Chondrocyte (in vitro differentiated cells): ENCODE measurements around the gene GPER1. TPM values are rescaled to one million over a fixed set of nuclear protein-coding genes. Genes with fewer than 3 reads are reported as not detected.
A peak's percentile ranks its signal among the peaks of the same experiment; 100 is the strongest.

Source experiments
- DNase-seq: peaks from one replicate; pipeline ENCODE4 v3.0.0; 2021; ENCODE audit warnings: mixed read lengths, low spot score
- H3K27ac Mint-ChIP-seq: one replicate; pipeline ENCODE4 v1.8.0; 2021; ENCODE audit warnings: mild to moderate bottlenecking, moderate library complexity, mixed read lengths; ENCODE audit not compliant: unreplicated experiment
- H3K27me3 Mint-ChIP-seq: 2 replicates; pipeline ENCODE4 v1.8.0; 2021; ENCODE audit warnings: low read depth, mixed read lengths
- H3K36me3 Mint-ChIP-seq: 2 replicates; pipeline ENCODE4 v1.8.0; 2021; ENCODE audit warnings: low read depth, mixed read lengths
- H3K4me1 Mint-ChIP-seq: 2 replicates; pipeline ENCODE4 v1.8.0; 2021; ENCODE audit warnings: low read depth, mild to moderate bottlenecking, mixed read lengths
- H3K4me3 Mint-ChIP-seq: one replicate; pipeline ENCODE4 v1.8.0; 2021; ENCODE audit warnings: mild to moderate bottlenecking, moderate library complexity, mixed read lengths; ENCODE audit not compliant: unreplicated experiment
- H3K9me3 Mint-ChIP-seq: 2 replicates; pipeline ENCODE4 v1.8.0; 2021; ENCODE audit warnings: low read depth, mixed read lengths
- total RNA-seq: library from RNA; stranded (reverse); gene quantifications from 3 replicates; pipeline ENCODE4 v1.2.1, GENCODE V29; 2021
- TF ChIP-seq, protein P1 (sequence below): fragments of 200-600 bp; sonication (generic); IDR thresholded peaks from 2 replicates; pipeline ENCODE4 v1.5.0; 2021; ENCODE audit warnings: antibody characterized with exemption, mild to moderate bottlenecking, moderate library complexity

The GPER1 gene
- total RNA-seq, 1 donor from 2014 or later = 9.9 TPM

DNA sequence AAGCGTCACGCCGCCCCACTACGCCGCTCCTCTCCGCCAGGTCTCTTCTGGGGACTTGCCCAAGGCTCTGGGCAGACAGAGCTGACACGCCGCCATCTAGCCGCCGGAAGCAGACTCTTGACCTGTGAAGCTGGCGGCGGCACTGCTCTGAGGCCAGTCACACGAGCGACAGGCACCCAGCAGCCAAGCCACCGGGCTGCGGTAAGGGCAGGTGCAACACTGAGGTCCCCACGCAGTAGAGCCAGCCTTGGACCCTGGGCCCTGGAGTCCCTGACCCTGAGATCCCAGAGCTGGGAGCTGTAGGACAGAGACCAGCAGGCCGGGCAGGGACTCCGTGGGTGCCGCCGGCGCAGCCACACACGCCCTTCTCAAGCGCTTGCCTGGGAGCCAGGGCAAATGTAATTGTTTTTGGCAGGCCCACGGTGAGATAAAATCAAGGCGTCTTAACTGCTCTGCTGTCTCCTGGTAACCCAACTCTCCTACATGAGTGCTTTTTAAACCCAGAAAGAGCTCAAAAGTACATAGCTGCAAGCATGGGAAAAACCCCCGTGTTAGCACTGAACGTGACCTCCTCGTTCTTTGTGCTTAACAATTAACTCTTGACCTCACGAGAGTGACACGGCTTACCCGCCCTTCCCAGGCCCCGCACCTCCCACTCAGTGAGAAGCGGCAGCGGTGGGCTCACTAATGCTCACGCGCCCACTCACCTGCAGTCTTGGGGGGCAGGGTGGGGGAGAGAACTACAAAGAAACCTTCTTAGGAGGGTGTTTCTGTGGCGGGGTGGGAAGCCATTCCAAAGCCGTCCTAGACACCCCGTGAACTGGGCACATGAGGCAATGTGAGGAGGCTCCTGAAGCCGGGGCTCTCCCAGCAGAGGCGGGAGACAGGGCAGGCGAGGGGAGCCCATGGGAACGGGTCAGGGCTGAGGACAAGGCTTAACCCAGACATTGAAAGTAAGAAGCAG, 8.5 kb downstream of the GPER1 start:
- Mint-ChIP-seq H3K36me3 (peaks cover 14% of the 10 kb centered on the region), H3K27ac (no peak overlapping the region), H3K9me3 (no peaks in the 10 kb centered on the region), H3K4me1 (peaks cover 19% of the 10 kb centered on the region), H3K4me3 (no peak overlapping the region), H3K27me3 (no peaks in the 10 kb centered on the region)
- TF ChIP-seq, protein P1, sequence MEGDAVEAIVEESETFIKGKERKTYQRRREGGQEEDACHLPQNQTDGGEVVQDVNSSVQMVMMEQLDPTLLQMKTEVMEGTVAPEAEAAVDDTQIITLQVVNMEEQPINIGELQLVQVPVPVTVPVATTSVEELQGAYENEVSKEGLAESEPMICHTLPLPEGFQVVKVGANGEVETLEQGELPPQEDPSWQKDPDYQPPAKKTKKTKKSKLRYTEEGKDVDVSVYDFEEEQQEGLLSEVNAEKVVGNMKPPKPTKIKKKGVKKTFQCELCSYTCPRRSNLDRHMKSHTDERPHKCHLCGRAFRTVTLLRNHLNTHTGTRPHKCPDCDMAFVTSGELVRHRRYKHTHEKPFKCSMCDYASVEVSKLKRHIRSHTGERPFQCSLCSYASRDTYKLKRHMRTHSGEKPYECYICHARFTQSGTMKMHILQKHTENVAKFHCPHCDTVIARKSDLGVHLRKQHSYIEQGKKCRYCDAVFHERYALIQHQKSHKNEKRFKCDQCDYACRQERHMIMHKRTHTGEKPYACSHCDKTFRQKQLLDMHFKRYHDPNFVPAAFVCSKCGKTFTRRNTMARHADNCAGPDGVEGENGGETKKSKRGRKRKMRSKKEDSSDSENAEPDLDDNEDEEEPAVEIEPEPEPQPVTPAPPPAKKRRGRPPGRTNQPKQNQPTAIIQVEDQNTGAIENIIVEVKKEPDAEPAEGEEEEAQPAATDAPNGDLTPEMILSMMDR = no peak
- peak; percentile 90 for DNase-seq

DNA sequence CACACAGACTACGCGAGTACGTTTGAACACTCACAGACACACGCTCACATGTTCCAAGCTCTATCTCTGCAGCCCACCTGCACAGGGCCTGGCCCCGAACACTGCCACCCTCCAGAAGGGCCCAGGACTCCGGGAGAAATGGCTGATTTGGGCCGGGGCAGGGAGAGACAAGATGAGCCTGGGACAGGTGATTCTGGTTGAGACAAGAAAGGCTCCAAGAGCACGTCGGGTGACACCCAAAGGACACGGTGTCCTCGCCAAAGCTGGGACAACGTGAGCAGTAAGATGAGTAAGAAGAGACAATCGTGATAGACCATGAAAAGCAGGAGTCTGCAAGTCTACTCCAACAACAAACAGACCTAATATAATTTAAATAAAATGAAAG, 9.2 kb downstream of the GPER1 start:
- H3K4me3 Mint-ChIP-seq = no peak overlapping the region
- peaks cover 21% of the 10 kb centered on the region for H3K4me1 Mint-ChIP-seq
- TF ChIP-seq, protein P1 = no peak
- no peaks in the 10 kb centered on the region for H3K27me3 Mint-ChIP-seq
- H3K9me3 Mint-ChIP-seq = no peaks in the 10 kb centered on the region
- H3K27ac Mint-ChIP-seq = no peak overlapping the region
- H3K36me3 Mint-ChIP-seq = peaks cover 8% of the 10 kb centered on the region
- DNase-seq = no peak

DNA sequence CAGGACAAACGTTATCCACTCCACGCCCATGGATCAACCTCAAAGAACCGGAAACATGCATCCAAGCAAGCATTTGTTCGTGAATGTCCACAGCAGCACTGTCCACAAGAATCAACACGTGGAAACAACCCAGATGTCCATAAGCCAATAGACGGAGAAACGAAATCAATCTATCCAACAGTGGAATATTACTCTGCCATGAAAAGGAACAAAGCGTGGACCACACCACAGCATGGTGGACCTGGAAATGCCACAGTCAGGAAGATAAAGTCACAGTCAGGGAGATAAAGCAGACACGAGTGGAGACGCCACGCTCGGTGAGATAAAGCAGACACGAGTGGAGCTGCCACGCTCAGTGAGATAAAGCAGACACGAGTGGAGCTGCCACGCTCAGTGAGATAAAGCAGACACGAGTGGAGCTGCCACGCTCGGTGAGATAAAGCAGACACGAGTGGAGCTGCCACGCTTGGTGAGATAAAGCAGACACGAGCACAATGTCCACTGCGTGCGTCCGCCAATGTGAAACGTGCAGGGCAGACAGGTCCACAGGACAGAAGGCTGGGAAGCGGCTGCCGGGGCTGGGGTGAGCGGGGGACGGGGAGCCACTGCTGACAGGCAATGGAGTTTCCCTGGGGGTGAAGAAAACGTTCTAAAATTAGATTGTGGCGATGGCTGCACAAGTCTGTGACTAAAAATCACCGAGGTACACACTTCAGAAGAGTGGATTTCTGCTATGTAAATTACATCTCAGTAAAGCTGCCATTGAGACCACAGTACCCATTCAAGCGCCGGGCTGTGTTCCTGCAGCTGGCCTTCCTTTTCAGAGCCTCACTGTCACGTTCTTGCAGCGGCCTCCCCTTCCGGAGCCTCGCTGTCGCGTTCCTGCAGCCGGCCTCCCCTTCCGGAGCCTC, 10.6 kb downstream of the GPER1 start:
- Mint-ChIP-seq H3K27ac (no peak overlapping the region), H3K36me3 (peaks cover 4% of the 10 kb centered on the region), H3K9me3 (no peaks in the 10 kb centered on the region), H3K4me3 (no peak overlapping the region), H3K27me3 (no peaks in the 10 kb centered on the region), H3K4me1 (peaks cover 28% of the 10 kb centered on the region)
- DNase-seq = no peak
- TF ChIP-seq, protein P1 = no peak

DNA sequence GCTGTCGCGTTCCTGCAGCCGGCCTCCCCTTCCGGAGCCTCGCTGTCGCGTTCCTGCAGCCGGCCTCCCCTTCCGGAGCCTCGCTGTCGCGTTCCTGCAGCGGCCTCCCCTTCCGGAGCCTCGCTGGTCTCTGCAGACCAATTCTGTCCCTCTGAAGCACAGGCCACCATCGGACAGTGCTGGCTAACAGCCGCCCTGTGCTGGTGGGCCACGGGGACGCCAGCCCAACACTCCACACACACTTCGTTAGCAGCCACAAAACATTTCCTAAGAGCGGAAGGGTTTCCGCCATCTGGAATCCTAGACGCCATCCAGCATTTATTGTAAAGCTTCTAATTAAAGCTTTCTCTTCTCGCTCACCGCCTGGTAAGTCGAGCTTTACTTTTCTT, 11.2 kb downstream of the GPER1 start:
- peaks cover 4% of the 10 kb centered on the region for H3K36me3 Mint-ChIP-seq
- no peak for DNase-seq
- peaks cover 31% of the 10 kb centered on the region for H3K4me1 Mint-ChIP-seq
- no peaks in the 10 kb centered on the region for H3K9me3 Mint-ChIP-seq
- no peak overlapping the region for H3K27ac Mint-ChIP-seq
- no peak overlapping the region for H3K4me3 Mint-ChIP-seq
- H3K27me3 Mint-ChIP-seq = no peaks in the 10 kb centered on the region
- TF ChIP-seq, protein P1 = no peak

DNA sequence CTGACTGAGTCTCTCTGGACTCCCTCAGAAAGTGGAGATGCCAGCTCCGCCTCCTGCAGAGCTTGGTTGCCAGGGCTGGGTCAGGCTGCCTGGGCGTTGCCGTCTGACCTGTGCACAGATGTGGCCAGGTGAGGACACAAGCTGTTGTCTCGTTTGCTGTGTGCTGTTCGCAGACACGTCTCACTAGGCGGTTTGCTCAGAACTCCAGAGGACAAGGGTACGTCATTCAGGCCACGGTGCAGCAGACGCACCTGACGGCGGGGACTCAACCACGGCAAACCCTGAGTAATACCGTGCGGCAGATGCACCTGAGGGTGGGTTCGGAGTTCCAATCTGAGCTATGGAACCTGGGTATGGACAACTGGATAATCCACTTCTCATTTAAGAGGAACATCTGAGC, 11.7 kb downstream of the GPER1 start:
- DNase-seq = no peak
- Mint-ChIP-seq H3K27me3 (no peaks in the 10 kb centered on the region), H3K4me3 (no peak overlapping the region), H3K27ac (no peak overlapping the region), H3K4me1 (peaks cover 36% of the 10 kb centered on the region), H3K9me3 (no peaks in the 10 kb centered on the region), H3K36me3 (peaks cover 4% of the 10 kb centered on the region)
- TF ChIP-seq, protein P1 = no peak
